ENCODE measurements around the gene GRPR.

DNA sequence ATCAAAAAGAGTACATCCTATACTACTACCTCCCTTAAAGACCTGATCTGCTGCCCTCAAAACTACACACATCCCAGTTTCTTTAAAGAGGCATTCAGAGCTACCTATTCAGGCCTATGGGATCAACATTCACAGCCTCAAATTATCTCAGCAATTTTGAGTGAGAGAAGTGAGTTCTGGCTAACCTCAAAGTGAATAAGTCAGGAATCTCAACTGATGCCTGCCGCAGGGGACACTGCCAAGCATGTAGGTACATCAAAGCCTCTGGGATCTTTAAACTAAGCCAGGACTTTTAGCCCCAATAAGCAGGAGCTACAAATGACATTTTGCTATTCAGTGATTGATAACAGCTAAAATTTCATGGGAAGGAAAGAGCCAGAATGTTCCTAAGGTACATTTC lies 11.6 kb downstream of the GRPR start:
- TF ChIP-seq, protein P1, sequence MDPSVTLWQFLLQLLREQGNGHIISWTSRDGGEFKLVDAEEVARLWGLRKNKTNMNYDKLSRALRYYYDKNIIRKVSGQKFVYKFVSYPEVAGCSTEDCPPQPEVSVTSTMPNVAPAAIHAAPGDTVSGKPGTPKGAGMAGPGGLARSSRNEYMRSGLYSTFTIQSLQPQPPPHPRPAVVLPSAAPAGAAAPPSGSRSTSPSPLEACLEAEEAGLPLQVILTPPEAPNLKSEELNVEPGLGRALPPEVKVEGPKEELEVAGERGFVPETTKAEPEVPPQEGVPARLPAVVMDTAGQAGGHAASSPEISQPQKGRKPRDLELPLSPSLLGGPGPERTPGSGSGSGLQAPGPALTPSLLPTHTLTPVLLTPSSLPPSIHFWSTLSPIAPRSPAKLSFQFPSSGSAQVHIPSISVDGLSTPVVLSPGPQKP (IDR thresholded peaks at IDR 0.05; ENCODE audit: low read depth, low read length): no peak
- TF ChIP-seq SUZ12 (IDR thresholded peaks at IDR 0.05; ENCODE audit: unreplicated experiment): no peak
- TF ChIP-seq SIN3A (IDR thresholded peaks at IDR 0.05; ENCODE audit: low read depth, low read length): no peak
- no peak for TF ChIP-seq JUNB (IDR thresholded peaks at IDR 0.05)
- TF ChIP-seq POLR2A (IDR thresholded peaks at IDR 0.05; ENCODE audit: low read depth, low read length): no peak
- TF ChIP-seq, protein P2, sequence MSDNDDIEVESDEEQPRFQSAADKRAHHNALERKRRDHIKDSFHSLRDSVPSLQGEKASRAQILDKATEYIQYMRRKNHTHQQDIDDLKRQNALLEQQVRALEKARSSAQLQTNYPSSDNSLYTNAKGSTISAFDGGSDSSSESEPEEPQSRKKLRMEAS (IDR thresholded peaks at IDR 0.05; ENCODE audit: low read depth, low read length): no peak
- TF ChIP-seq TCF7 (IDR thresholded peaks at IDR 0.05; ENCODE audit: borderline replicate concordance): no peak
- no peak for TF ChIP-seq MYC (IDR thresholded peaks at IDR 0.05; ENCODE audit: insufficient read depth, insufficient read length, insufficient replicate concordance, low read length, severe bottlenecking)
- TF ChIP-seq BHLHE40 (IDR thresholded peaks at IDR 0.05; ENCODE audit: borderline replicate concordance in 1 of 2, low read depth in 2 of 2, low read length in 1 of 2): no peak
- TF ChIP-seq, protein P3, sequence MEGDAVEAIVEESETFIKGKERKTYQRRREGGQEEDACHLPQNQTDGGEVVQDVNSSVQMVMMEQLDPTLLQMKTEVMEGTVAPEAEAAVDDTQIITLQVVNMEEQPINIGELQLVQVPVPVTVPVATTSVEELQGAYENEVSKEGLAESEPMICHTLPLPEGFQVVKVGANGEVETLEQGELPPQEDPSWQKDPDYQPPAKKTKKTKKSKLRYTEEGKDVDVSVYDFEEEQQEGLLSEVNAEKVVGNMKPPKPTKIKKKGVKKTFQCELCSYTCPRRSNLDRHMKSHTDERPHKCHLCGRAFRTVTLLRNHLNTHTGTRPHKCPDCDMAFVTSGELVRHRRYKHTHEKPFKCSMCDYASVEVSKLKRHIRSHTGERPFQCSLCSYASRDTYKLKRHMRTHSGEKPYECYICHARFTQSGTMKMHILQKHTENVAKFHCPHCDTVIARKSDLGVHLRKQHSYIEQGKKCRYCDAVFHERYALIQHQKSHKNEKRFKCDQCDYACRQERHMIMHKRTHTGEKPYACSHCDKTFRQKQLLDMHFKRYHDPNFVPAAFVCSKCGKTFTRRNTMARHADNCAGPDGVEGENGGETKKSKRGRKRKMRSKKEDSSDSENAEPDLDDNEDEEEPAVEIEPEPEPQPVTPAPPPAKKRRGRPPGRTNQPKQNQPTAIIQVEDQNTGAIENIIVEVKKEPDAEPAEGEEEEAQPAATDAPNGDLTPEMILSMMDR (IDR thresholded peaks at IDR 0.05 in 2 of 3, conservative IDR thresholded peaks at IDR 0.05 in 1 of 3; ENCODE audit: control insufficient read depth in 2 of 3, extremely low read depth in 1 of 3, insufficient read depth in 1 of 3, low read depth in 3 of 3, low read length in 3 of 3): no peak
- TF ChIP-seq FOXM1 (IDR thresholded peaks at IDR 0.05; ENCODE audit: low read depth, low read length): no peak
- TF ChIP-seq HDAC2 (IDR thresholded peaks at IDR 0.05): no peak
- no peak for TF ChIP-seq NRF1 (conservative IDR thresholded peaks at IDR 0.05; ENCODE audit: low read depth, low read length)
